Nephron progenitor cell (in vitro differentiated cells): ENCODE results near the gene PDCD1LG2.
"Not testable (repeated sequence)": the region's sequence is repeated elsewhere in the genome, so short reads cannot be mapped to it uniquely, and the experiment has no call there.

ENCODE experiments used
- DNase-seq: peaks from one replicate; pipeline ENCODE4 v3.0.0; 2021
- H3K27ac Mint-ChIP-seq: 2 replicates; pipeline ENCODE4 v1.8.0; 2021; ENCODE audit warnings: mild to moderate bottlenecking, moderate library complexity, mixed read lengths
- H3K27me3 Mint-ChIP-seq: 2 replicates; pipeline ENCODE4 v1.8.0; 2021; ENCODE audit warnings: mild to moderate bottlenecking, low read depth, mixed read lengths; ENCODE audit not compliant: poor library complexity
- H3K36me3 Mint-ChIP-seq: 2 replicates; pipeline ENCODE4 v1.8.0; 2021; ENCODE audit warnings: low read depth, mixed read lengths
- H3K4me1 Mint-ChIP-seq: 2 replicates; pipeline ENCODE4 v1.8.0; 2021; ENCODE audit warnings: mixed read lengths
- H3K4me3 Mint-ChIP-seq: 2 replicates; pipeline ENCODE4 v1.8.0; 2021; ENCODE audit warnings: mild to moderate bottlenecking, moderate library complexity, mixed read lengths
- H3K9me3 Mint-ChIP-seq: 2 replicates; pipeline ENCODE4 v1.8.0; 2021; ENCODE audit warnings: mild to moderate bottlenecking, moderate library complexity, mixed read lengths
- TF ChIP-seq, protein P1 (sequence below): fragments of 200-600 bp; sonication (generic); IDR thresholded peaks from 2 replicates; pipeline ENCODE4 v1.5.0; 2021; ENCODE audit warnings: antibody characterized with exemption

The PDCD1LG2 gene

DNA sequence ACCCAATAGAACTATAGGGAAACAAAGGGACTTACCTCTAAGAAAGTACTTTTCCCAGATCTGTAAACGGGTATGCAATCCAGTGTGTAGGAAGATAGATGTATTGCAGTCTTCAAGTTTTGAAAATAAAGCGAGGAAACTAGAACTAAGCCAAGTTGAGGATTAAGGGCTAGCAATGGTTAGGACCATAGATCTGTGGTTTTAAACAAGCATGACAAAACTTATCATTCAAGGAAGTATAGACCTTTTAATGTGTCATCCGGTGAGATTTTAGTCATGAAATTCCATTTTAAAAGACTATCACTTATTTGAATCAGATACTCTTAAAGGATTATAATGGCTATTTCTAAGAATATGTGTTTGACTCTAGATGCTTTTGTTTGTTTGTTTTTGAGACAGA, 39.5 kb upstream of the PDCD1LG2 start:
- H3K9me3 Mint-ChIP-seq: peaks cover 12% of the 10 kb centered on the region
- H3K27ac Mint-ChIP-seq: no peak overlapping the region
- TF ChIP-seq, protein P1, sequence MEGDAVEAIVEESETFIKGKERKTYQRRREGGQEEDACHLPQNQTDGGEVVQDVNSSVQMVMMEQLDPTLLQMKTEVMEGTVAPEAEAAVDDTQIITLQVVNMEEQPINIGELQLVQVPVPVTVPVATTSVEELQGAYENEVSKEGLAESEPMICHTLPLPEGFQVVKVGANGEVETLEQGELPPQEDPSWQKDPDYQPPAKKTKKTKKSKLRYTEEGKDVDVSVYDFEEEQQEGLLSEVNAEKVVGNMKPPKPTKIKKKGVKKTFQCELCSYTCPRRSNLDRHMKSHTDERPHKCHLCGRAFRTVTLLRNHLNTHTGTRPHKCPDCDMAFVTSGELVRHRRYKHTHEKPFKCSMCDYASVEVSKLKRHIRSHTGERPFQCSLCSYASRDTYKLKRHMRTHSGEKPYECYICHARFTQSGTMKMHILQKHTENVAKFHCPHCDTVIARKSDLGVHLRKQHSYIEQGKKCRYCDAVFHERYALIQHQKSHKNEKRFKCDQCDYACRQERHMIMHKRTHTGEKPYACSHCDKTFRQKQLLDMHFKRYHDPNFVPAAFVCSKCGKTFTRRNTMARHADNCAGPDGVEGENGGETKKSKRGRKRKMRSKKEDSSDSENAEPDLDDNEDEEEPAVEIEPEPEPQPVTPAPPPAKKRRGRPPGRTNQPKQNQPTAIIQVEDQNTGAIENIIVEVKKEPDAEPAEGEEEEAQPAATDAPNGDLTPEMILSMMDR: no peak
- no peaks in the 10 kb centered on the region for H3K4me1 Mint-ChIP-seq
- H3K4me3 Mint-ChIP-seq: no peak overlapping the region
- peaks cover 8% of the 10 kb centered on the region for H3K27me3 Mint-ChIP-seq
- no peak for DNase-seq
- no peaks in the 10 kb centered on the region for H3K36me3 Mint-ChIP-seq

DNA sequence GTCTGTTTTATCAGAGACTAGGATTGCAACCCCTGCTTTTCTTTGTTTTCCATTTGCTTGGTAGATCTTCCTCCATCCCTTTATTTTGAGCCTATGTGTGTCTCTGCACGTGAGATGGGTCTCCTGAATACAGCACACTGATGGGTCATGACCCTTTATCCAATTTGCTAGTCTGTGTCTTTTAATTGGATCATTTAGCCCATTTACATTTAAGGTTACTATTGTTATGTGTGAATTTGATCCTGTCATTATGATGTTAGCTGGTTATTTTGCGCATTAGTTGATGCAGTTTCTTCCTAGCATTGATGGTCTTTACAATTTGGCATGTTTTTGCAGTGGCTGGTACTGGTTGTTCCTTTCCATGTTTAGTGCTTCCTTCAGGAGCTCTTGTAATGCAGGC, 34.7 kb upstream of the PDCD1LG2 start:
- not testable (repeated sequence) for H3K27me3 Mint-ChIP-seq, H3K4me1 Mint-ChIP-seq, H3K36me3 Mint-ChIP-seq, H3K27ac Mint-ChIP-seq, DNase-seq, H3K4me3 Mint-ChIP-seq
- peaks cover 30% of the 10 kb centered on the region for H3K9me3 Mint-ChIP-seq

DNA sequence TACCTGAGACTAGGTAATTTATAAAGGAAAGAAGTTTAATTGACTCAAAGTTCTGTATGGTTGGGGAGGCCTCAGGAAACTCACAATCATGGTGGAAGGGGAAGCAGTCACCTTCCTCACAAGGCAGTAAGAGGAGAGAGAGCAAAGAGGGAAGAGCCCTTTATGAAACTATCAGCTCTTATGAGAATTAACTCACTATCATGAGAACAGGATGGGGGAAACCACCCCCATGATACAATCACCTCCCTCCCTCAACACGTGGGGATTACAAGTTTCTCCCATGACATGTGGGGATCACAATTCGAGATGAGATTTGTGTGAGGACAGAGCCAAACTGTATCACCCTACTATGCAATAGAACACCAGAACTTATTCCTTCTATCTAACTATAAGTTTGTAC, 32.1 kb upstream of the PDCD1LG2 start:
- DNase-seq: no peak
- Mint-ChIP-seq H3K27me3 (peaks cover 4% of the 10 kb centered on the region), H3K4me1 (no peaks in the 10 kb centered on the region), H3K9me3 (peaks cover 30% of the 10 kb centered on the region), H3K4me3 (no peak overlapping the region), H3K36me3 (no peaks in the 10 kb centered on the region), H3K27ac (no peak overlapping the region)
- TF ChIP-seq, protein P1: no peak

DNA sequence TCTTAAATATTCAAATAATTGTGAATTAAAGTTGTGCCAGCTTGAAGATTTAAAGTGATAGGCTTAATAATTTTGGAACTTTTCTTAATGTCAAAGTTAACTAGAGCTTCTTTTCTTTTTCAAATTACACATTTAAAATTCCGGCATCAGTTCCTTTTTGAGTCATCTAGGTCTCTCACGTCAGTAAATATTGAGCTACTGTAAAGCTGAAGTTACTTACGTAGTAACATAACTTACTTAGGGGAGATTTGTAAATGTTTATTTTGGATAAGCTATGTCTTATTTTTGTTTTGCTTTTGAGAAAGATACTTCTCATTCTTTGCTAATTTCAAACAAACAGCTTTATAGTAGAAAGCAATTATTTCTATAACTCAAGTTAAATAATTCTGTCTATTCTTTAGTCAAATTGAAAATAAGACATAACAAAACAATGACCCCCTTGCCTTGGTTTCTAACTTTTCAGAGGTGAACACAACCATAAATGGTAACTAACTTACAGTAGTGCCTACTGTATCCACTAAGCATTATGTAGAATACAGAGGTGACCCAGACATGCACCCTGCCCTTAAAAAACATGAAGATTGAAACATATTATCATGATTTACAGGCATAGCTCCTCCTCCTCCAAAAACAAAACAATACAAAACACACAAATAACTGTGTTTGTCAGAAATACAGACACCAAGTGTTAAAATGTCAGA, 30.2 kb upstream of the PDCD1LG2 start:
- Mint-ChIP-seq H3K27ac (no peak overlapping the region), H3K4me3 (no peak overlapping the region), H3K9me3 (peaks cover 23% of the 10 kb centered on the region), H3K27me3 (no peaks in the 10 kb centered on the region), H3K36me3 (no peaks in the 10 kb centered on the region), H3K4me1 (no peaks in the 10 kb centered on the region)
- TF ChIP-seq, protein P1: no peak
- no peak for DNase-seq

DNA sequence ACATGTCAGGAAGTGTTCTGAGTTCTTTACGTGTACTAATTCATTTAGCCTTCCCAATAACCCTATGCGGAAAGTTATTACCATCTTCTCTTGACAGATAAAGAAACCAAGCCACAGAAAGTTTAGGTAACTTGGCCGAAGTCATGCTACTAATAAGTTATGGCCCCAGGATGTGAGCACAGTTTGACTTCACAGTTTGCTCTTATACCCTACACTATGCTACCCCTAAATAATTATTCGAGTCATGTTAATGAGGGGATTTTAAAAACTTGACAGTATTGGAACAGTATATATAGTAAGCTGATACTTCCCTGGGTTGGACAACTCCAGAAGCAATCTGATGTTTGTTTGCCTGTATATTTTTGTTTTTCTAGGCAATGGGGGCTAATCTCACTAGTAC, 29.4 kb upstream of the PDCD1LG2 start:
- TF ChIP-seq, protein P1: no peak
- no peak for DNase-seq
- H3K27ac Mint-ChIP-seq: no peak overlapping the region
- H3K4me3 Mint-ChIP-seq: no peak overlapping the region
- H3K27me3 Mint-ChIP-seq: no peaks in the 10 kb centered on the region
- H3K4me1 Mint-ChIP-seq: no peaks in the 10 kb centered on the region
- no peaks in the 10 kb centered on the region for H3K36me3 Mint-ChIP-seq
- H3K9me3 Mint-ChIP-seq: peaks cover 18% of the 10 kb centered on the region

DNA sequence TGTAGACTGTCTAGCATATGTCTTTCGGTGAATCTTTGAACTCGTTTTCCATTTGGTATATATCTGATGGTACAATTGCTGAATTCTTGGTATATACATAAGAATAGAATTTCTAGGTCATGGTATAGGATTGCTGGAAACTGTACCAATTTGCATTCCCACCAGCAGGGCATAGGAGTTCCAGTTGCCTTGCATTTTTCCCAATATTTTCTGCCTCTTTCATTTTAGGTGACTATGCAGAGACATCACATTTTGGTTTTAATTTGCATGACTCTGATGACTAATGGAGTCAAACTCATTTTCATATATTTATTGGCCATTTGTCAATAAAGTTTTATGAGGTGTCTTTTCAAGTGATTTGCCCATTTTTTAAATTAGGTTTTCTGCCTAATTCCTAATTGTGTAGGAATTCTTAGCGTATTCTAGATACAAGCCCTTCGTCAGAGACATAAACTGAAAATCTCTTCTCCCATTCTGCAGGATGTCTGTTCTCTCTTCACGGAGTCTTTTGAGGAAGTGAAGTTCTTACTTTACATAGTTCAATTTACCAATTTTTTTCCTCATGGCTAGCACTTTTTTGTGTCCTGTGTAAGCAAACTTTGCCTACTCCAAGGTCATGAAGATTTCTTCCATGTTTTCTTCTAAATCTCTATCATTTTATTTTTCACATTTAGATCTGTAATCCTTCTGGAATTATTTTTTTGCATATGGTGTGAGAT, 28.9 kb upstream of the PDCD1LG2 start:
- Mint-ChIP-seq H3K4me3 (no peak overlapping the region), H3K9me3 (peaks cover 13% of the 10 kb centered on the region), H3K4me1 (no peaks in the 10 kb centered on the region), H3K27ac (no peak overlapping the region), H3K27me3 (no peaks in the 10 kb centered on the region), H3K36me3 (no peaks in the 10 kb centered on the region)
- TF ChIP-seq, protein P1: no peak
- DNase-seq: no peak
